ENCODE results near the gene TEX264. TPM values are rescaled to one million over a fixed set of nuclear protein-coding genes. Genes with fewer than 3 reads are reported as not detected.

The TEX264 gene
- polyA plus RNA-seq, 1 donor (not counting 4 experiments of a cell fraction or from before 2014, with no cell fraction given): 35.8 TPM

GRCh38 chr3:51700403-51700802 is 29.4 kb downstream of the TEX264 start:
- no peak overlapping the region for H3K27ac ChIP-seq (ENCODE audit: control insufficient read depth, insufficient read depth, low read length)
- no peak overlapping the region for H3K4me2 ChIP-seq (ENCODE audit: control insufficient read depth, extremely low read depth, insufficient read depth, low read depth, low read length)
- no peak overlapping the region for H3K9ac ChIP-seq (ENCODE audit: control insufficient read depth, extremely low read depth, insufficient read depth, low read length)
- H3K4me1 ChIP-seq (ENCODE audit: control insufficient read depth, extremely low read depth, insufficient read depth, low read length): no peaks in the 10 kb centered on the region
- no peak overlapping the region for H2AFZ ChIP-seq (ENCODE audit: control insufficient read depth, low read length)
- H4K20me1 ChIP-seq (ENCODE audit: control insufficient read depth, extremely low read depth, insufficient read depth, low read length): peaks cover 11% of the 10 kb centered on the region
- dilution Hi-C loops (cut with MboI; ENCODE audit: extremely low pct_ligation_motif_present, low sequenced_read_pairs): no loop called here
- H3K79me2 ChIP-seq (ENCODE audit: control insufficient read depth, insufficient read depth, low read length): no peaks in the 10 kb centered on the region
- H3K9me3 ChIP-seq (ENCODE audit: control insufficient read depth, low read depth, low read length): no peaks in the 10 kb centered on the region
- DNase-seq (ENCODE audit: low read depth, low spot score): no peak
- no peak overlapping the region for H3K4me3 ChIP-seq (ENCODE audit: control insufficient read depth in 2 of 3, extremely low read depth in 1 of 3, insufficient read depth in 2 of 3, low read depth in 1 of 3, low read length in 3 of 3)
- no peaks in the 10 kb centered on the region for H3K27me3 ChIP-seq (ENCODE audit: control insufficient read depth, extremely low read depth, insufficient read depth, low read length)
- no peaks in the 10 kb centered on the region for H3K9me1 ChIP-seq (ENCODE audit: control insufficient read depth, extremely low read depth, insufficient read depth, low read length)
- TF ChIP-seq EZH2 (IDR thresholded peaks at IDR 0.05; ENCODE audit: low read length): no peak
- TF ChIP-seq, protein P1, sequence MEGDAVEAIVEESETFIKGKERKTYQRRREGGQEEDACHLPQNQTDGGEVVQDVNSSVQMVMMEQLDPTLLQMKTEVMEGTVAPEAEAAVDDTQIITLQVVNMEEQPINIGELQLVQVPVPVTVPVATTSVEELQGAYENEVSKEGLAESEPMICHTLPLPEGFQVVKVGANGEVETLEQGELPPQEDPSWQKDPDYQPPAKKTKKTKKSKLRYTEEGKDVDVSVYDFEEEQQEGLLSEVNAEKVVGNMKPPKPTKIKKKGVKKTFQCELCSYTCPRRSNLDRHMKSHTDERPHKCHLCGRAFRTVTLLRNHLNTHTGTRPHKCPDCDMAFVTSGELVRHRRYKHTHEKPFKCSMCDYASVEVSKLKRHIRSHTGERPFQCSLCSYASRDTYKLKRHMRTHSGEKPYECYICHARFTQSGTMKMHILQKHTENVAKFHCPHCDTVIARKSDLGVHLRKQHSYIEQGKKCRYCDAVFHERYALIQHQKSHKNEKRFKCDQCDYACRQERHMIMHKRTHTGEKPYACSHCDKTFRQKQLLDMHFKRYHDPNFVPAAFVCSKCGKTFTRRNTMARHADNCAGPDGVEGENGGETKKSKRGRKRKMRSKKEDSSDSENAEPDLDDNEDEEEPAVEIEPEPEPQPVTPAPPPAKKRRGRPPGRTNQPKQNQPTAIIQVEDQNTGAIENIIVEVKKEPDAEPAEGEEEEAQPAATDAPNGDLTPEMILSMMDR (optimal IDR thresholded peaks at IDR 0.05 in 1 of 3, IDR thresholded peaks at IDR 0.05 in 1 of 3, conservative IDR thresholded peaks at IDR 0.05 in 1 of 3; ENCODE audit: extremely low read depth in 1 of 3, insufficient read depth in 2 of 3, low read length in 3 of 3): no peak
- H3K36me3 ChIP-seq (ENCODE audit: control insufficient read depth in 2 of 2, extremely low read depth in 1 of 2, insufficient read depth in 2 of 2, low read length in 2 of 2): peaks cover 17 to 22% of the 10 kb centered on the region in 2 experiments
- FAIRE-seq: no peak

DNA sequence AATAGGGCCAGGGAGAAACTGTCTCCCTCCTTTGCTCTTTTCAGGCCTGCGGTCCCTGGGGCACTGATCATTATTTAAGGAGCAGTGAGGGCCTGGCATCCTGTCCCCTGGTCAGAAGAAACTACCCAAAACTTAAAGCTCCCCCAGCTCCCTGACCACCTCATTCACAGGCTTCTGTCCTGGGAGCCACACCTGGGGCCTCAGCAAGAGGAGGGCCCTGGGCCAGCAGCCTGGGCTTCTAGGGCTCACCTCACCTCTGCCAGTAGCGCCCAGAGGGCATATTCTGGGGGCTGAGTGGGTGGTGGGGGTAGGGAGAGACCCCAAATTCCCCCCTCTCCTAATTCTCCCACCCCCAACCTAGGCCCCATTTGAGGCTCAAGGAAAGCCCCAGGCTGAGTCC is 31.1 kb downstream of the TEX264 start:
- Histone ChIP-seq H3K9ac (ENCODE audit: control insufficient read depth, extremely low read depth, insufficient read depth, low read length) (no peak overlapping the region), H3K9me1 (ENCODE audit: control insufficient read depth, extremely low read depth, insufficient read depth, low read length) (peaks cover 2% of the 10 kb centered on the region), H3K79me2 (ENCODE audit: control insufficient read depth, insufficient read depth, low read length) (no peaks in the 10 kb centered on the region), H3K27me3 (ENCODE audit: control insufficient read depth, extremely low read depth, insufficient read depth, low read length) (peaks cover 2% of the 10 kb centered on the region), H3K4me2 (ENCODE audit: control insufficient read depth, extremely low read depth, insufficient read depth, low read depth, low read length) (no peak overlapping the region), H3K4me3 (ENCODE audit: control insufficient read depth in 2 of 3, extremely low read depth in 1 of 3, insufficient read depth in 2 of 3, low read depth in 1 of 3, low read length in 3 of 3) (no peak overlapping the region), H2AFZ (ENCODE audit: control insufficient read depth, low read length) (no peak overlapping the region), H3K27ac (ENCODE audit: control insufficient read depth, insufficient read depth, low read length) (no peak overlapping the region), H4K20me1 (ENCODE audit: control insufficient read depth, extremely low read depth, insufficient read depth, low read length) (peaks cover 9% of the 10 kb centered on the region), H3K9me3 (ENCODE audit: control insufficient read depth, low read depth, low read length) (no peaks in the 10 kb centered on the region), H3K36me3 (ENCODE audit: control insufficient read depth in 2 of 2, extremely low read depth in 1 of 2, insufficient read depth in 2 of 2, low read length in 2 of 2) (peaks cover 15 to 18% of the 10 kb centered on the region in 2 experiments), H3K4me1 (ENCODE audit: control insufficient read depth, extremely low read depth, insufficient read depth, low read length) (peaks cover 2% of the 10 kb centered on the region)
- FAIRE-seq (no peak), DNase-seq (ENCODE audit: low read depth, low spot score) (no peak)
- dilution Hi-C loops (cut with MboI; ENCODE audit: extremely low pct_ligation_motif_present, low sequenced_read_pairs): no loop called here
- TF ChIP-seq, protein P1 (optimal IDR thresholded peaks at IDR 0.05 in 1 of 3, IDR thresholded peaks at IDR 0.05 in 1 of 3, conservative IDR thresholded peaks at IDR 0.05 in 1 of 3; ENCODE audit: extremely low read depth in 1 of 3, insufficient read depth in 2 of 3, low read length in 3 of 3): no peak
- TF ChIP-seq EZH2 (IDR thresholded peaks at IDR 0.05; ENCODE audit: low read length): no peak

Data from keratinocyte (primary cell).